A673 (cell line): ENCODE data around the gene NUBP1.

Experiments
- CTCF ChIP-seq: fragments of 300-800, 200-600 bp; sonication (generic); conservative IDR thresholded peaks from 2 replicates; pipeline ENCODE4 v1.5.1; 2017; ENCODE audit warnings: low read depth, mild to moderate bottlenecking, antibody characterized with exemption, low read length, moderate library complexity, mixed read lengths
- EZH2 ChIP-seq: fragments of 200-600 bp; sonication (generic); IDR thresholded peaks from 2 replicates; pipeline ENCODE4 v1.6.1; 2017; ENCODE audit warnings: borderline replicate concordance, low read depth, mild to moderate bottlenecking, mixed read lengths, antibody characterized with exemption, low read length; ENCODE audit not compliant: poor library complexity, severe bottlenecking

GRCh38 chr16:10738231-10739077 lies 5.2 kb upstream of the NUBP1 start:
- TF ChIP-seq CTCF (no peak), EZH2 (no peak)
